Neural cell (in vitro differentiated cells): ENCODE measurements around the gene MTRF1. TPM values are rescaled to one million over a fixed set of nuclear protein-coding genes. Genes with fewer than 3 reads are reported as not detected.
A peak's percentile ranks its signal among the peaks of the same experiment; 100 is the strongest.

Experiments used
- H2AFZ ChIP-seq: fragments of 200-600, 300-800 bp; sonication (generic), shearing (Covaris generic); 2 replicates; pipeline ENCODE4 v1.6.0; 2014; ENCODE audit warnings: low read depth, mild to moderate bottlenecking, antibody characterized with exemption, low read length, moderate library complexity
- H3F3A ChIP-seq: fragments of 200-600 bp; shearing (Covaris generic); 2 replicates; pipeline ENCODE4 v1.6.1; 2016; ENCODE audit warnings: mild to moderate bottlenecking, moderate library complexity, mixed read lengths, antibody characterized with exemption, low read length; ENCODE audit not compliant: insufficient read depth, poor library complexity, severe bottlenecking
- H3K27ac ChIP-seq: fragments of 200-600, 300-800 bp; sonication (generic), shearing (Covaris generic); 2 replicates; pipeline ENCODE4 v1.5.1; 2014; ENCODE audit warnings: mild to moderate bottlenecking, low read length, moderate library complexity
- H3K27me3 ChIP-seq: fragments of 300-800, 200-600 bp; sonication (generic), shearing (Covaris generic); 2 replicates; pipeline ENCODE4 v1.6.0; 2014; ENCODE audit warnings: mild to moderate bottlenecking, low read depth, low read length, moderate library complexity; ENCODE audit not compliant: insufficient read depth
- H3K36me3 ChIP-seq: fragments of 300-800, 200-600 bp; sonication (generic), shearing (Covaris generic); 2 replicates; pipeline ENCODE4 v1.5.1; 2014; ENCODE audit warnings: mild to moderate bottlenecking, antibody characterized with exemption, low read length, moderate library complexity; ENCODE audit not compliant: insufficient read depth
- H3K4me2 ChIP-seq: fragments of 300-800, 200-600 bp; sonication (generic), shearing (Covaris generic); 2 replicates; pipeline ENCODE4 v1.6.0; 2014; ENCODE audit warnings: mild to moderate bottlenecking, low read length
- H3K4me3 ChIP-seq: fragments of 300-800, 200-600 bp; sonication (generic), shearing (Covaris generic); 2 replicates; pipeline ENCODE4 v1.5.1; 2014; ENCODE audit warnings: mild to moderate bottlenecking, low read length, moderate library complexity
- H3K79me2 ChIP-seq: fragments of 200-600 bp; shearing (Covaris generic); replicated peaks from 2 replicates; pipeline ENCODE4 v1.6.0; 2014; ENCODE audit warnings: mild to moderate bottlenecking, low read length, moderate library complexity; ENCODE audit not compliant: insufficient read depth
- H3K9ac ChIP-seq: fragments of 300-800, 200-600 bp; sonication (generic), shearing (Covaris generic); 2 replicates; pipeline ENCODE4 v1.6.1; 2016; ENCODE audit warnings: mild to moderate bottlenecking, low read length, mixed read lengths
- H3K9me2 ChIP-seq: fragments of 200-600 bp; shearing (Covaris generic); 2 replicates; pipeline ENCODE4 v1.6.1; 2016; ENCODE audit warnings: mild to moderate bottlenecking, low read length, mixed read lengths; ENCODE audit not compliant: insufficient read depth
- H3K9me3 ChIP-seq: fragments of 200-600, 300-800 bp; sonication (generic), shearing (Covaris generic); 2 replicates; pipeline ENCODE4 v1.6.1; 2016; ENCODE audit warnings: mild to moderate bottlenecking, mixed run types, low read length, moderate library complexity, mixed read lengths
- H4K20me1 ChIP-seq: fragments of 200-600 bp; shearing (Covaris generic); 2 replicates; pipeline ENCODE4 v1.6.1; 2016; ENCODE audit warnings: mild to moderate bottlenecking, mixed run types; ENCODE audit not compliant: insufficient read depth
- CTCF ChIP-seq: fragments of 450-650 bp; IDR thresholded peaks from 2 replicates; pipeline ENCODE4 v1.5.1; 2014; ENCODE audit warnings: antibody characterized with exemption, mild to moderate bottlenecking, moderate library complexity; ENCODE audit not compliant: poor library complexity, severe bottlenecking
- EP300 ChIP-seq: fragments of 450-650 bp; conservative IDR thresholded peaks from 2 replicates; pipeline ENCODE4 v1.6.1; 2014; ENCODE audit warnings: antibody characterized with exemption, mild to moderate bottlenecking, moderate library complexity; ENCODE audit not compliant: poor library complexity, severe bottlenecking
- EZH2 ChIP-seq: fragments of 200-600, 300-800 bp; shearing (Covaris generic), sonication (generic); IDR thresholded peaks from 2 replicates; pipeline ENCODE4 v1.6.1; 2014; ENCODE audit warnings: antibody characterized with exemption, low read length, borderline replicate concordance, mild to moderate bottlenecking; ENCODE audit not compliant: insufficient read depth, poor library complexity, severe bottlenecking
- MXI1 ChIP-seq: fragments of 450-650 bp; conservative IDR thresholded peaks from 2 replicates; pipeline ENCODE4 v1.6.1; 2014; ENCODE audit warnings: antibody characterized with exemption, mild to moderate bottlenecking; ENCODE audit not compliant: poor library complexity, severe bottlenecking
- POLR2AphosphoS5 ChIP-seq: IDR thresholded peaks from 2 replicates; pipeline ENCODE4 v1.6.1; 2012
- RAD21 ChIP-seq: fragments of 450-650 bp; conservative IDR thresholded peaks from 2 replicates; pipeline ENCODE4 v1.6.1; 2014; ENCODE audit warnings: antibody characterized with exemption, mild to moderate bottlenecking, moderate library complexity
- REST ChIP-seq: IDR thresholded peaks from 2 replicates; pipeline ENCODE4 v1.6.1; 2012; ENCODE audit warnings: borderline replicate concordance
- SMC3 ChIP-seq: fragments of 450-650 bp; conservative IDR thresholded peaks from 2 replicates; pipeline ENCODE4 v1.6.1; 2014; ENCODE audit warnings: antibody characterized with exemption, mild to moderate bottlenecking, moderate library complexity; ENCODE audit not compliant: poor library complexity
- TAF1 ChIP-seq: IDR thresholded peaks from 2 replicates; pipeline ENCODE4 v1.6.1; 2012; ENCODE audit warnings: low read depth
- polyA plus RNA-seq: library from polyadenylated mRNA; depleted of rRNA; stranded (reverse); fragments of >200 nt; gene quantifications from 2 replicates; pipeline ENCODE4 v1.2.3, GENCODE V29; 2014

Gene MTRF1
- polyA plus RNA-seq, 1 donor from 2014 or later: 15.7 TPM

GRCh38 chr13:41222259-41222852 is 41.0 kb downstream of the MTRF1 start:
- Histone ChIP-seq H3K36me3 (no peaks in the 10 kb centered on the region), H2AFZ (no peak overlapping the region), H3K9me2 (no peaks in the 10 kb centered on the region), H3K9ac (no peak overlapping the region), H3K79me2 (no peaks in the 10 kb centered on the region), H3K4me2 (no peak overlapping the region), H3K4me3 (no peak overlapping the region), H3K9me3 (no peaks in the 10 kb centered on the region), H3K27ac (no peak overlapping the region), H4K20me1 (no peaks in the 10 kb centered on the region), H3K27me3 (no peaks in the 10 kb centered on the region), H3F3A (no peaks in the 10 kb centered on the region)
- TF ChIP-seq SMC3: peak; percentile 61
- peak; percentile 57 for TF ChIP-seq CTCF
- TF ChIP-seq EP300: no peak
- no peak for TF ChIP-seq REST
- no peak for TF ChIP-seq EZH2
- peak; percentile 32 for TF ChIP-seq RAD21
- no peak for TF ChIP-seq TAF1
- TF ChIP-seq MXI1: no peak
- TF ChIP-seq POLR2AphosphoS5: no peak

GRCh38 chr13:41220401-41220800 is 43.0 kb downstream of the MTRF1 start:
- H3K4me3 ChIP-seq: no peak overlapping the region
- no peak overlapping the region for H3K9ac ChIP-seq
- no peaks in the 10 kb centered on the region for H3K9me3 ChIP-seq
- H2AFZ ChIP-seq: no peak overlapping the region
- no peaks in the 10 kb centered on the region for H3K36me3 ChIP-seq
- H3K27me3 ChIP-seq: no peaks in the 10 kb centered on the region
- no peaks in the 10 kb centered on the region for H3K79me2 ChIP-seq
- no peak overlapping the region for H3K4me2 ChIP-seq
- no peak overlapping the region for H3K27ac ChIP-seq
- H3K9me2 ChIP-seq: no peaks in the 10 kb centered on the region
- TF ChIP-seq CTCF: no peak
- TF ChIP-seq REST: no peak
- TF ChIP-seq EZH2: no peak
- TF ChIP-seq RAD21: no peak
- no peak for TF ChIP-seq EP300
- no peaks in the 10 kb centered on the region for H3F3A ChIP-seq
- no peaks in the 10 kb centered on the region for H4K20me1 ChIP-seq
